CD4-positive, alpha-beta T cell (primary cell): Measurements from ENCODE around the gene RAE1. TPM values are rescaled to one million over a fixed set of nuclear protein-coding genes. Genes with fewer than 3 reads are reported as not detected.

Source experiments
- ATAC-seq: fragments of 200-7000 bp; cut with Tn5 transposase; one replicate; pipeline ENCODE4 v1.10.0; 2022; ENCODE audit warnings: mild to moderate bottlenecking; ENCODE audit not compliant: poor library complexity
- CTCF ChIA-PET: fragments of 350-600 bp; sonication (Branson Sonifier 250); formaldehyde crosslinking; loops from one replicate; lab custom pipeline; 2021; ENCODE audit warnings: antibody characterized with exemption, inconsistent platforms; lab: Charles Lee
- POLR2A ChIA-PET: fragments of 350-600 bp; sonication (Branson Sonifier 250); formaldehyde crosslinking; loops from one replicate; lab custom pipeline; 2021; ENCODE audit warnings: antibody characterized with exemption, inconsistent platforms; lab: Charles Lee
- DNase-seq, 14 experiments: peaks; one replicate each; pipeline ENCODE4 v3.0.0-alpha.2; 2013 to 2020; ENCODE audit warnings: mixed read lengths in 2 of 14
- H3K27ac ChIP-seq, 2 donors: one replicate each; pipeline versions ENCODE4 v1.5.1 to v1.7.0; 2013; ENCODE audit warnings: low read length in 2 of 2, low read depth in 1 of 2, mild to moderate bottlenecking in 1 of 2
- H3K27me3 ChIP-seq, 2 experiments: 1 replicate in 1 of 2; 2 replicates in 1 of 2; pipeline versions ENCODE4 v1.6.1 to v1.7.0; 2013; ENCODE audit warnings: low read length in 2 of 2, control low read depth in 1 of 2, mild to moderate bottlenecking in 1 of 2, moderate library complexity in 1 of 2; ENCODE audit not compliant: insufficient read depth in 2 of 2, control insufficient read depth in 1 of 2
- H3K36me3 ChIP-seq: one replicate; pipeline ENCODE4 v1.6.1; 2013; ENCODE audit warnings: low read length, control low read depth; ENCODE audit not compliant: insufficient read depth
- H3K4me1 ChIP-seq: one replicate; pipeline ENCODE4 v1.6.1; 2013; ENCODE audit warnings: low read length, control low read depth; ENCODE audit not compliant: insufficient read depth
- H3K4me3 ChIP-seq: one replicate; pipeline ENCODE4 v1.5.1; 2013; ENCODE audit warnings: mild to moderate bottlenecking, low read length, moderate library complexity
- H3K9me3 ChIP-seq, 2 experiments: 1 replicate in 1 of 2; 2 replicates in 1 of 2; pipeline versions ENCODE4 v1.6.1 to v1.7.0; 2013; ENCODE audit warnings: low read length in 2 of 2, mild to moderate bottlenecking in 2 of 2, control low read depth in 1 of 2, moderate library complexity in 1 of 2; ENCODE audit not compliant: control insufficient read depth in 1 of 2, insufficient read depth in 1 of 2
- H3K27ac Mint-ChIP-seq: one replicate; pipeline ENCODE4 v1.8.0; 2020; ENCODE audit warnings: mixed read lengths
- H3K27me3 Mint-ChIP-seq: one replicate; pipeline ENCODE4 v1.8.0; 2021; ENCODE audit warnings: mixed read lengths
- H3K36me3 Mint-ChIP-seq: one replicate; pipeline ENCODE4 v1.8.0; 2021; ENCODE audit warnings: low read depth, mixed read lengths
- H3K4me1 Mint-ChIP-seq: one replicate; pipeline ENCODE4 v1.8.0; 2021; ENCODE audit warnings: low read depth, mixed read lengths
- H3K4me3 Mint-ChIP-seq: one replicate; pipeline ENCODE4 v1.8.0; 2020; ENCODE audit warnings: mild to moderate bottlenecking, mixed read lengths
- H3K9me3 Mint-ChIP-seq: one replicate; pipeline ENCODE4 v1.8.0; 2020; ENCODE audit warnings: mixed read lengths
- intact Hi-C, 2 experiments: fragments of 100-400 bp; cut with DNase I in 1 of 2; cut with micrococcal nuclease in 1 of 2; formaldehyde crosslinking; loops; one replicate each; pipeline versions ENCODE4 v1.15.1 to v1.9.0; 2023 to 2025; cut with DNase I, micrococcal nuclease
- total RNA-seq, 174 experiments: library from RNA in 2 of 174; stranded (reverse) in 2 of 174; gene quantifications; one replicate each; pipeline ENCODE4 v1.2.3 and lab custom pipeline; 2021 to 2026
- TF ChIP-seq, protein P1 (sequence below): fragments of 200-600 bp; IDR thresholded peaks from one replicate; pipeline ENCODE4 v1.8.0; 2022; ENCODE audit warnings: antibody characterized with exemption, mild to moderate bottlenecking

RAE1 gene
- total RNA-seq, 2 experiments from 2014 or later = 58.8 to 60.7 TPM

DNA sequence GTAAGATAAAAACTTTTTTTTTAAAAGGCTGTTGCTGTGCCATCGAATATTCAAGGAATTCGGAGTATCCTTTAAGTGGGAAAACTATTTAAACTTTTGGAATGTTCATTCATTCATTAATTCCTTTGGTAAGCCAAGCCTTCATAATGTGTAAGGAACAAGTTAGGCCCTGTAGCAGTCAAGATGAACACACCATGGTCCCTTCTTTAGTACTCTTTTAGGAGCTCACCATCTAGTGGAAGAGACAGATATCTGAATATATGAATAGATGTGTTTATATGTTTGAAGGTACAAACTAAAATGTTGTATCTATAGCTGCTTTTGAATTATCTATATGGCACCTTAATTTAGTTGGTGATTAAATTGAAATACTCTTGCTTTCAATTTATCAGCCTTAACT is 15.7 kb upstream of the RAE1 start:
- TF ChIP-seq, protein P1, sequence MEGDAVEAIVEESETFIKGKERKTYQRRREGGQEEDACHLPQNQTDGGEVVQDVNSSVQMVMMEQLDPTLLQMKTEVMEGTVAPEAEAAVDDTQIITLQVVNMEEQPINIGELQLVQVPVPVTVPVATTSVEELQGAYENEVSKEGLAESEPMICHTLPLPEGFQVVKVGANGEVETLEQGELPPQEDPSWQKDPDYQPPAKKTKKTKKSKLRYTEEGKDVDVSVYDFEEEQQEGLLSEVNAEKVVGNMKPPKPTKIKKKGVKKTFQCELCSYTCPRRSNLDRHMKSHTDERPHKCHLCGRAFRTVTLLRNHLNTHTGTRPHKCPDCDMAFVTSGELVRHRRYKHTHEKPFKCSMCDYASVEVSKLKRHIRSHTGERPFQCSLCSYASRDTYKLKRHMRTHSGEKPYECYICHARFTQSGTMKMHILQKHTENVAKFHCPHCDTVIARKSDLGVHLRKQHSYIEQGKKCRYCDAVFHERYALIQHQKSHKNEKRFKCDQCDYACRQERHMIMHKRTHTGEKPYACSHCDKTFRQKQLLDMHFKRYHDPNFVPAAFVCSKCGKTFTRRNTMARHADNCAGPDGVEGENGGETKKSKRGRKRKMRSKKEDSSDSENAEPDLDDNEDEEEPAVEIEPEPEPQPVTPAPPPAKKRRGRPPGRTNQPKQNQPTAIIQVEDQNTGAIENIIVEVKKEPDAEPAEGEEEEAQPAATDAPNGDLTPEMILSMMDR = no peak
- CTCF ChIA-PET = interaction anchor here (1.6 kb wide), 1 partner anchor 11 kb away, joined by 7 read pairs; no protein-coding TSS in a partner anchor
- Mint-ChIP-seq H3K36me3 (no peaks in the 10 kb centered on the region), H3K4me1 (no peaks in the 10 kb centered on the region), H3K27me3 (peaks cover 57% of the 10 kb centered on the region), H3K27ac (no peak overlapping the region), H3K9me3 (no peaks in the 10 kb centered on the region), H3K4me3 (no peak overlapping the region)
- Histone ChIP-seq H3K27me3 (peaks cover 11 to 31% of the 10 kb centered on the region in 2 experiments), H3K9me3 (no peaks in the 10 kb centered on the region), H3K4me3 (no peak overlapping the region), H3K36me3 (no peaks in the 10 kb centered on the region), H3K4me1 (no peaks in the 10 kb centered on the region), H3K27ac (no peak overlapping the region)
- intact Hi-C loops = no loop called here
- DNase-seq (no peak), ATAC-seq (no peak)
- POLR2A ChIA-PET = no interaction called here

DNA sequence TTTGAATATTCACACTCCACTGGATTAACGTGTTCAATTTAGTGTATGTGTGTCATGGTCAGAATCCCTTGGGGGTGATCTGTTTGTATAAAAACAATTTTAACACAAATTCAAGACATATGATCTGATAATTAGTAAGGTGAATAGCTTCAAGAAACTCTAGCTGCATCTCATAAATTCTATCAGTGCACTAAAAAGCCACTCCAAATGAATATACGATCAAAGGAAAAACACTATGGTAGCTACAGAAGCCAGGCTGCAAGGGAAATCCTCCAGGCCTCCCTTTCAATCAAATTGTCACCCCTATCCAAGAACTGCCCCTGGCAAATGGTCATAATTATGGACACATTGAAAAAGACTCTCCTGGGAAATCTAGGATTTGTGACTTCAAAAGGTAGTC is 9.4 kb upstream of the RAE1 start:
- ATAC-seq (no peak), DNase-seq (no peak)
- H3K4me1 ChIP-seq = no peaks in the 10 kb centered on the region
- H3K9me3 ChIP-seq = no peaks in the 10 kb centered on the region
- no peaks in the 10 kb centered on the region for H3K36me3 Mint-ChIP-seq
- no peak overlapping the region for H3K27ac Mint-ChIP-seq
- no peaks in the 10 kb centered on the region for H3K36me3 ChIP-seq
- peaks cover 25% of the 10 kb centered on the region for H3K27me3 Mint-ChIP-seq
- H3K4me3 ChIP-seq = no peak overlapping the region
- TF ChIP-seq, protein P1 = no peak
- CTCF ChIA-PET = no interaction called here
- peaks cover 8 to 12% of the 10 kb centered on the region in 2 experiments for H3K27me3 ChIP-seq
- no peak overlapping the region for H3K4me3 Mint-ChIP-seq
- intact Hi-C loops = loop anchor here in 1 of 2 experiments (10.0 kb wide), 1 partner anchor 963 kb away; the partner anchor contains the start of gene RAB22A
- no peak overlapping the region for H3K27ac ChIP-seq
- POLR2A ChIA-PET = no interaction called here
- H3K4me1 Mint-ChIP-seq = no peaks in the 10 kb centered on the region
- H3K9me3 Mint-ChIP-seq = no peaks in the 10 kb centered on the region

DNA sequence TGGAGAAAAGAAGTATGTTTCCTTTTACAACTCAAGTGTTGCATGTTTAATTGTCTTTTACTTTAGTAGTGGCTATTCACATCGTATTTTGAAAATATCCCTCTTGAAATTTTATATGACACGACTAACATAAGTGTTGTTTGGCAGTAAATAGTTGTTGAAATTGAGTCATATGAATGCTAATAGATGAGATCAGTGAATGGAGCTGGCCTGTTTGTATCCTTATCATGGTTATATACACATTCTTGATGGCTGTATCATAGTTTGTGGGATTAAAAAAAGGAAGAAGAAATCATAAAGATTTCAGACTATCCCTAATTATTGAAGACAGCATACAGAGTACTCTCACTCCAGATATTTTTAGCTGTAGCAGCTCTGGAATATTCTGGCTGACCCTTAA is 8.2 kb upstream of the RAE1 start:
- Mint-ChIP-seq H3K27me3 (peaks cover 21% of the 10 kb centered on the region), H3K36me3 (no peaks in the 10 kb centered on the region), H3K4me3 (no peak overlapping the region), H3K9me3 (no peaks in the 10 kb centered on the region), H3K27ac (no peak overlapping the region), H3K4me1 (peaks cover 5% of the 10 kb centered on the region)
- Histone ChIP-seq H3K4me1 (no peaks in the 10 kb centered on the region), H3K36me3 (no peaks in the 10 kb centered on the region), H3K27me3 (peaks cover 8 to 12% of the 10 kb centered on the region in 2 experiments), H3K27ac (no peak overlapping the region), H3K4me3 (no peak overlapping the region), H3K9me3 (no peaks in the 10 kb centered on the region)
- TF ChIP-seq, protein P1 = no peak
- no peak for ATAC-seq
- ChIA-PET CTCF (no interaction called here), POLR2A (no interaction called here)
- intact Hi-C loops = loop anchor here in 1 of 2 experiments (10.0 kb wide), 1 partner anchor 962 kb away; the partner anchor contains the start of gene RAB22A
- no peak for DNase-seq
